Thyroid gland (tissue), 4 donors: ENCODE measurements around the gene CHRND. TPM values are rescaled to one million over a fixed set of nuclear protein-coding genes. Genes with fewer than 3 reads are reported as not detected.
"Not testable (repeated sequence)": the region's sequence is repeated elsewhere in the genome, so short reads cannot be mapped to it uniquely, and the experiment has no call there.

Experiments
- DNase-seq, 2 donors: peaks; one replicate each; pipeline ENCODE4 v3.0.0-alpha.2; 2019
- H3K27ac ChIP-seq, 3 donors: fragments of 200-600 bp; sonication (generic); 1 replicate in 2 of 3; 2 replicates in 1 of 3; pipeline ENCODE4 v1.5.1; 2016 to 2019; ENCODE audit warnings: mild to moderate bottlenecking in 1 of 3, moderate library complexity in 1 of 3
- H3K27me3 ChIP-seq: fragments of 200-600 bp; sonication (generic); one replicate; pipeline ENCODE4 v1.5.1; 2019
- H3K36me3 ChIP-seq, 2 donors: fragments of 200-600 bp; sonication (generic); one replicate each; pipeline ENCODE4 v1.5.1; 2016 to 2019
- H3K4me1 ChIP-seq, 2 donors: fragments of 200-600 bp; sonication (generic); one replicate each; pipeline ENCODE4 v1.5.1; 2017 to 2019
- H3K4me3 ChIP-seq, 3 donors: fragments of 200-600 bp; sonication (generic); replicated peaks in 1 of 3; 1 replicate in 2 of 3; 2 replicates in 1 of 3; pipeline ENCODE4 v1.5.1; 2016; ENCODE audit warnings: mild to moderate bottlenecking in 1 of 3
- H3K9me3 ChIP-seq: fragments of 200-600 bp; sonication (generic); one replicate; pipeline ENCODE4 v1.5.1; 2017
- POLR2A ChIP-seq, 2 donors: fragments of 450-650 bp; IDR thresholded peaks; one replicate each; pipeline ENCODE4 v1.6.1; 2017; ENCODE audit warnings: antibody characterized with exemption in 2 of 2, mild to moderate bottlenecking in 2 of 2, moderate library complexity in 1 of 2
- WGBS, 2 donors: methylation state at CpG; one replicate each; pipeline ENCODE4 v1.1.5; 2017; 5-methylcytosine and 5-hydroxymethylcytosine counted together
- intact Hi-C: fragments of 100-400 bp; cut with DNase I; formaldehyde crosslinking; loops from one replicate; pipeline ENCODE4 v1.15.1; 2023
- total RNA-seq, 4 donors: library from RNA; depleted of rRNA; stranded (reverse); fragments of >200 nt; gene quantifications; one replicate each; pipeline ENCODE4 v1.2.3, GENCODE V29; 2016
- TF ChIP-seq, protein P1 (sequence below), 6 experiments: fragments of 200-600 bp in 3 of 6; fragments of 450-650 bp in 3 of 6; sonication (generic) in 3 of 6; IDR thresholded peaks; one replicate each; pipeline ENCODE4 v1.5.1; 2016 to 2019; ENCODE audit warnings: antibody characterized with exemption in 6 of 6, mild to moderate bottlenecking in 2 of 6, inconsistent platforms in 1 of 6, moderate library complexity in 1 of 6

The CHRND gene
- total RNA-seq, 4 donors from 2014 or later = not detected

DNA sequence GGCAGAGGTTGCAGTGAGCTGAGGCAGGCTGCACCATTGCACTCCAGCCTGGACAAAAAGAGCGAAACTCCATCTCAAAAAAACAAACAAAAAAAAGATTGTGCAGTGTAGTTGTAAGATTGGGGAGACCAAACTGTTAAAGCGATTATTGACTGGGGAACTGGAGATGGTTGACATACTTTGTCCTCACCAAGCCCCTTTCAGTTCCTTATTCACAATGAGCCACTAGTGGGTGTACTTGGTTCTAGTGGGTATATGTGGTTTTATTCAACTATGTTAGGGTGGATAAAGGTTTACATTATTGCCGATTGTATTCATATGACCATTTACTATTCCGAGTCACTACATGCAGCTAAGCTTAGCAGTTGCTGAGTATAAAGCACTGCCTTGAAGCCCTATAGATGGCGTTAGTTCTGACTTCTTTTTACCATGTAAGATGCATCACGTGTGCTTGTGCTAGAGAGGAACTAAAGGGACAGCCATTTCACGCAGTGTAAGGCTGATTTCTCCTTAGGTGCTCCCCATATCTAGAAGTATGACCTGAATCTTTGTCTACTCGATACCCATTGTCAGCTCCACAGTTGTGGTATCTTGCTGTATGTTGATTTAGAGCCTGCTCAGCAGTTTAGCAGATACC is 36.7 kb downstream of the CHRND start:
- WGBS, 2 donors = 82 to 85% methylated on average over 8 of the region's 8 CpGs
- H3K36me3 ChIP-seq = peaks cover 38 to 70% of the 10 kb centered on the region in 2 donors
- intact Hi-C loops = no loop called here
- TF ChIP-seq POLR2A (IDR thresholded peaks at IDR 0.05) = no peak
- TF ChIP-seq, protein P1, sequence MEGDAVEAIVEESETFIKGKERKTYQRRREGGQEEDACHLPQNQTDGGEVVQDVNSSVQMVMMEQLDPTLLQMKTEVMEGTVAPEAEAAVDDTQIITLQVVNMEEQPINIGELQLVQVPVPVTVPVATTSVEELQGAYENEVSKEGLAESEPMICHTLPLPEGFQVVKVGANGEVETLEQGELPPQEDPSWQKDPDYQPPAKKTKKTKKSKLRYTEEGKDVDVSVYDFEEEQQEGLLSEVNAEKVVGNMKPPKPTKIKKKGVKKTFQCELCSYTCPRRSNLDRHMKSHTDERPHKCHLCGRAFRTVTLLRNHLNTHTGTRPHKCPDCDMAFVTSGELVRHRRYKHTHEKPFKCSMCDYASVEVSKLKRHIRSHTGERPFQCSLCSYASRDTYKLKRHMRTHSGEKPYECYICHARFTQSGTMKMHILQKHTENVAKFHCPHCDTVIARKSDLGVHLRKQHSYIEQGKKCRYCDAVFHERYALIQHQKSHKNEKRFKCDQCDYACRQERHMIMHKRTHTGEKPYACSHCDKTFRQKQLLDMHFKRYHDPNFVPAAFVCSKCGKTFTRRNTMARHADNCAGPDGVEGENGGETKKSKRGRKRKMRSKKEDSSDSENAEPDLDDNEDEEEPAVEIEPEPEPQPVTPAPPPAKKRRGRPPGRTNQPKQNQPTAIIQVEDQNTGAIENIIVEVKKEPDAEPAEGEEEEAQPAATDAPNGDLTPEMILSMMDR (IDR thresholded peaks at IDR 0.05) = no peak
- H3K27me3 ChIP-seq = no peaks in the 10 kb centered on the region
- H3K4me1 ChIP-seq = peaks cover 0 to 4% of the 10 kb centered on the region in 2 donors
- no peaks in the 10 kb centered on the region for H3K9me3 ChIP-seq
- DNase-seq = no peak
- no peak overlapping the region for H3K27ac ChIP-seq
- H3K4me3 ChIP-seq = no peak overlapping the region

DNA sequence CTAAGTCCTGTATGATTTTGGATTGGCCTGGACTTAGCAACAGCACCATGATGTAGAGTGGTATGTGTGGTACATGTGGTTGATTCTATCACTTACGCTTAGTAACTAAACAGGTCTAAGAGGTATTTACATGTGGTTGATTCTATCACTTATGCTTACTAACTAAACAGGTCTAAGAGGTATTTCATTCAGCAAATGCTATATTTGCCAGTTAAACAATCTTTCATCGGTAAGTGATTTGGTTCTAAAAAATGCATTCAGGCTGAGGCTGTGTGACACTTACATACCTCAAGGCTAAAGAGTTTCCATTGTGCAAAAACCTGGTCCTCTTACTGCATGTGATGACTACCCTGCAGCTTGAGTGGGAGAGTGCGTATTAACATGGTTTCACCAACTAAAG is 37.6 kb downstream of the CHRND start:
- Histone ChIP-seq H3K4me1 (peaks cover 0 to 10% of the 10 kb centered on the region in 2 donors), H3K27ac (no peak overlapping the region), H3K36me3 (peaks cover 37 to 65% of the 10 kb centered on the region in 2 donors), H3K27me3 (no peaks in the 10 kb centered on the region), H3K4me3 (no peak overlapping the region), H3K9me3 (no peaks in the 10 kb centered on the region)
- TF ChIP-seq, protein P1 (IDR thresholded peaks at IDR 0.05) = no peak
- no peak for TF ChIP-seq POLR2A (IDR thresholded peaks at IDR 0.05)
- intact Hi-C loops = no loop called here
- WGBS, 2 donors = 47 to 85% methylated on average over 3 of the region's 3 CpGs
- no peak for DNase-seq

DNA sequence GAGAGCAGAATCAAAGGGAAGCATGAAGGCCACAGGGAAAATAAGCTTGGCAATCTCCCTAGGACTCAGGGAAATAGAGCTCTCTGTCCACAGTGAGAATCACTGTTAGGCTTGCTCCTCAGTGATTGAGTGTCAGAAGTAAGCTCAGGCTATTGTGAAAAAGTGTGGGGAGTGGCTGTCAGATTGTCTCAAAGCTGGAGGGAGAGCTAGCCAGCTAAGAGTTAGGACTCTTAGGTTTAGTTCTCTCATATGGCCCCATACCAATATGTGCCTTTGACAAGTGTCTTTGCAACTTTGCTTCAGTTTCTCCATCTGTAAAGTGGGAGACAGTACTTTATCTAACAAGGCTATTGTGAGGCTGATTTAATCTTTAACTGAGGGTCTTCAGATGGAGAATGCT is 41.8 kb downstream of the CHRND start:
- no peaks in the 10 kb centered on the region for H3K27me3 ChIP-seq
- peak overlapping the region; percentile 17 to 55 (median 19) for H3K27ac ChIP-seq
- peaks cover 47 to 66% of the 10 kb centered on the region in 2 donors for H3K36me3 ChIP-seq
- peaks cover 0 to 22% of the 10 kb centered on the region in 2 donors for H3K4me1 ChIP-seq
- H3K4me3 ChIP-seq = no peak overlapping the region
- TF ChIP-seq, protein P1 (IDR thresholded peaks at IDR 0.05) = no peak
- TF ChIP-seq POLR2A (IDR thresholded peaks at IDR 0.05) = no peak
- intact Hi-C loops = no loop called here
- H3K9me3 ChIP-seq = no peaks in the 10 kb centered on the region
- no peak for DNase-seq

DNA sequence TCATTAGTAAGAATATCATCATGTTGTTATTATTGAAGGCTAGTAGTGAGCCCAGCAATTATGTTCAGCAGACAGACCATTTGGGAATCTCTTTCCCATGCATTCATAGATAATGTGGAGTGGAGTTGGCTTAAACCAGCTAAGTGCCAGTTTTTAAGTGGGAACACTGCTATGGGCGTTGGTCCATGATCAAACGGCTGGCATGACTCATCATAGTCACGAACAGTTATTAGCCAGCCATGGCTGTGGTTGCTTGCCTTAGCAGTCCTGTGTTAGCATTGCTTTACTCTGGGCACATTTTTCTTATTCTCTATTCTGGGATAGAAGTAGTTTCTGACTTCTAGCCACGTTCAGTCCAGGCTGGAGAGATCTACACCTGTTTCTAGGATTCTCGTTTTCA is 42.2 kb downstream of the CHRND start:
- Histone ChIP-seq H3K36me3 (peaks cover 47 to 62% of the 10 kb centered on the region in 2 donors), H3K4me3 (no peak overlapping the region), H3K4me1 (peaks cover under 1 to 24% of the 10 kb centered on the region in 2 donors), H3K27me3 (no peaks in the 10 kb centered on the region), H3K9me3 (no peaks in the 10 kb centered on the region), H3K27ac (peak overlapping the region in 2 of 3 donors; percentile 17 to 55)
- intact Hi-C loops = no loop called here
- peak; percentile 71 to 74 for DNase-seq
- WGBS, 2 donors = 47 to 50% methylated on average over 5 of the region's 5 CpGs
- TF ChIP-seq, protein P1 (IDR thresholded peaks at IDR 0.05) = no peak
- TF ChIP-seq POLR2A (IDR thresholded peaks at IDR 0.05) = no peak

DNA sequence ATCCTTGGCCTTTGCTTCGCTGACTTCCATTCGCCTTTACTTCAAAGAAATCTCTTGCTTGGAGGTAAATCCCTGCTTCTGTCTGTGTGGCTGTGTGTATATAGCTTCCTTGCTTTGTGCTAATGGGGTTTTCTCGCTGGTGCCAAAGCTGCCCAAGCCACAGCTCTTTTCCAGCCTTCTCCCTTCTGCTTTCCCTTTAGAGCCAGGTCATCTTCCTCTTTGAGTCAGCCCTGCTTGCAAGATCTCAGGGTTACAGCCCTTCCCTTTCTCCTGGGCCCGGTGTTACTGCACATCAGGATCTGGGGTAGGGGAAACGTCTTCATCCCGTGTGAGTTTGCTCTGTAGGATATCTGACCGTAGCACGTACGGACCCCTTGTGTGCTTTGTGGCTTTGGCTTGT is 43.6 kb downstream of the CHRND start:
- peaks cover 46 to 52% of the 10 kb centered on the region in 2 donors for H3K36me3 ChIP-seq
- H3K27me3 ChIP-seq = no peaks in the 10 kb centered on the region
- TF ChIP-seq, protein P1 (IDR thresholded peaks at IDR 0.05) = no peak
- no peak for TF ChIP-seq POLR2A (IDR thresholded peaks at IDR 0.05)
- no peaks in the 10 kb centered on the region for H3K9me3 ChIP-seq
- H3K27ac ChIP-seq = no peak overlapping the region
- no peak overlapping the region for H3K4me3 ChIP-seq
- peaks cover 12 to 37% of the 10 kb centered on the region in 2 donors for H3K4me1 ChIP-seq
- 93 to 97% methylated on average over 9 of the region's 9 CpGs for WGBS, 2 donors
- intact Hi-C loops = no loop called here
- no peak for DNase-seq

DNA sequence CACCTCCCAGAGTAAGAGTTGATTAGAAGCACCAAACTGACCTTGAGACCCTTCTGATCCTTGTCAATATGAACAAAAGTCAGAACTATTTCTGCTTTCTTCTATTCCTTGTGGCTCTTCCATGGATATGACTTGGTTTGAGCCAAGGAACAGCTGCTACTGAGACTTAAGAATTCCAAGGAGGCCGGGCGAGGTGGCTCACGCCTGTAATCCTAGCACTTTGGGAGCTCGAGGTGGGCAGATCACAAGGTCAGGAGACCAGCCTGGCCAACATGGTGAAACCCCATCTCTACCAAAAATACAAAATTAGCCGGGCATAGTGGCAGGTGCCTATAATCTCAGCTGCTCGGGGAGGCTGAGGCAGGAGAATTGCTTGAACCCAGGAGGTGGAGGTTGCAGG is 44.5 kb downstream of the CHRND start:
- intact Hi-C loops, H3K9me3 ChIP-seq, DNase-seq, H3K27me3 ChIP-seq, H3K4me3 ChIP-seq: not testable (repeated sequence)
- Histone ChIP-seq H3K27ac (peak overlapping the region in 2 of 3 donors; percentile 6 to 43), H3K4me1 (peaks cover 12 to 39% of the 10 kb centered on the region in 2 donors), H3K36me3 (peaks cover 36 to 42% of the 10 kb centered on the region in 2 donors)
- 89 to 99% methylated on average over 4 to 6 of the region's 6 CpGs for WGBS, 2 donors
